GM19238 (cell line): ENCODE measurements around the gene ACTR1B.
"Not testable (repeated sequence)": the region's sequence is repeated elsewhere in the genome, so short reads cannot be mapped to it uniquely, and the experiment has no call there.

Experiments used
- DNase-seq: peaks from one replicate; pipeline ENCODE4 v3.0.0; 2011; ENCODE audit warnings: low spot score; ENCODE audit not compliant: insufficient read length

ACTR1B gene

DNA sequence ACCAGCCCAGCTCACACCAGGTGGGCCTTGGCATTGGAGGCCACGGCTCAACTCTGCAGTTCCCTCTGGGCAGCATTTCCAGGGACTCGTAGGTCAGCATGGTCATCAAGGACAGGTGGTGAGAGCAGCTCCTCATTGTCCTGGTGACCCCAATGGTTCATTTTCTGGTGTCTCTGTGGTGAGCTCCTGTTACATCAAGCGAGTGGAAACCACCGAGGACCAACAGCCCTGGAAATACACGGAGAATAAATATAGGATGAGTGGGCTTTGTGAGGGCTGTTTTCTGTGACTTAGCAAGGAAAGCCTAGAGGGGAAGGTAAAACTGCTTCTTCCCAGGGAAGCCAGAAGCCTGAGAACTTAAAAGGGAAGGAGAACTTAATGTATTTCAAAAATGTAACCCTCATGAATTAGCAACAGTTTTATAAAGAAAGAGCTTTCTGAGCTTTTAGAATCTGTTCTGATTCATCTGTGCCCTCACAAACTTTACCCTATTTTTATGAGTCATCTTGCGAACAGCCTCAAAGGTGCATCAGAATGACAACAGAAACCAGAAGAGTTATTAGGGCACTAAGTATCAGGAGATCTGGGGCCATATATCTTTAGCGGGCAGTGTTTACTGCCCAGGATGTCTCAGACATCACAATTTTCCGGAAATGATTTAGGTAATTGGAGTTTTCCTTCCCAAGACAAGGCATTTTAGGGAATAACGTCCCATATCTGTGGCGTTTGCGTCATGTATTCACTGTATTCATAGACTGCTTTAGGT is 24.4 kb upstream of the ACTR1B start:
- no peak for DNase-seq

DNA sequence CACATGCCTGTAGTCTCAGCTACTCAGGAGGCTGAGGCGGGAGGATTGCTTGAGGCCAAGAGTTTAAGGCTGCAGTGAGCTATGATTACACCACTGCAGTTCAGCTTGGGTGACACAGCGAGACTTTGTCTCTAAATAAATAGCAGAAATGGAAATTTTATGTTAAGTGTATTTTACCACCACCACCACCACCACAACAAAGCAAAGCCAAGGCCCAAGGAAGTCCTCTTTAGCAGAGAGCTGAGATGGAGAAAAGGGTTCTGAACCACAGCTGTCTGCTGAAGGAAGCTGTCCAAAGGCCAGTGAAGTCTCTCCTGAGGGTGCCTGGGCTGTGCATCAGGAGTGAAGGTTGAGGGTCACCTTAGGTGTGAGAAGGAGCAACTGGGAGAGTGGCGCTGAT is 23.4 kb upstream of the ACTR1B start:
- DNase-seq = not testable (repeated sequence)

DNA sequence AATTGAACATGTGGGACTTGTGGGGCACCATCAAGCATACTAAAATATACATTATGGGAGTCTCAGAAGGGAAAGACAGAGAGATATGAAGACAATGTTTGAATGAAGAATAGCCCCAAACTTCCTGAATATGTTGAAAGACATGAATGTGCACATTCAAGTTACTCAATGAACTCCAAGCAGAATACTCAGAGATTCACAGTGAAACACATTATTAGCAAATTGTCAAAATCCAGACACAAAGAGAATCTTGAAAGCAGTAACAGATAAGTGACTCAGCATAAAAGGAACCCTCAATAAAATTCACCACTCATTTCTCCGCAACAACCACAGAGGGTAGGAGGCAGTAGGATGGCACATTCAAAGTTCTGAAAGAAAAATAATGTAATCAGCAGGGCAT is 14.5 kb upstream of the ACTR1B start:
- no peak for DNase-seq

DNA sequence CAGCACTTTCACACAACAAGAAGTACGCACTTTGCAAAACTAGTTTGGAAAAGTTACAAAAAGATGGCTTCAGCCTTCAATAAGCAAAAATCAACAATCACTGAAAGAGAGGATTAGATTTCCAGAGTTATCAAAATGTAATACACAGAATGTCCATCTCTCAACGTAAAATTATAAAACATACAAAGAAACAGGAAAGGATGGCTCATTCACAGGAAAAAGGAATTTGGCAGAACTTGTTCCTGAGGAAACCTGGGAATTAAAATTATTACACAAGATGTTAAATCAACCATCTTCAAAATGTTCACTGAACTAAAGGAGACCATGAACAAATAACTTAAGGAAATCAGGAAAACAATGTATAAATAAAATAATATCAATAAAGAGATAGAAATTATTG is 13.6 kb upstream of the ACTR1B start:
- no peak for DNase-seq

DNA sequence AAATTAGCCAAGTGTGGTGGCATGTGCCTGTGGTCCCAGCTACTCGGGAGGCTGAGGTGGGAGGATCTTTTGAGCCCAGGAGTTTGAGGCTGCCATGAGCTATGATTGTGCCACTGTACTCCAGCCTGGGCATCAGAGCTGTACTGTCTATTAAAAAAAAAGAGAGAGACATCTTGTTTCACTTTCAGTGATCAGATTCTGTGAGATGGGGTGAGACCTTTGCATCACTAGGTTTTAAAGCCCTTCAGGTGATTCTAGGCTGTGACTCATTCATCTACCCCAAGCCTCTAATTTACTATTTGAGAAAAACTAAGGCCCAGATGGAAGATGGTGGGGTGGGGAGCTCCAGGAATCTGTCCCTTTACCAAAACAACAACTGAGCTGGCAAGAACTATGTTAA is 12.8 kb upstream of the ACTR1B start:
- DNase-seq = no peak

DNA sequence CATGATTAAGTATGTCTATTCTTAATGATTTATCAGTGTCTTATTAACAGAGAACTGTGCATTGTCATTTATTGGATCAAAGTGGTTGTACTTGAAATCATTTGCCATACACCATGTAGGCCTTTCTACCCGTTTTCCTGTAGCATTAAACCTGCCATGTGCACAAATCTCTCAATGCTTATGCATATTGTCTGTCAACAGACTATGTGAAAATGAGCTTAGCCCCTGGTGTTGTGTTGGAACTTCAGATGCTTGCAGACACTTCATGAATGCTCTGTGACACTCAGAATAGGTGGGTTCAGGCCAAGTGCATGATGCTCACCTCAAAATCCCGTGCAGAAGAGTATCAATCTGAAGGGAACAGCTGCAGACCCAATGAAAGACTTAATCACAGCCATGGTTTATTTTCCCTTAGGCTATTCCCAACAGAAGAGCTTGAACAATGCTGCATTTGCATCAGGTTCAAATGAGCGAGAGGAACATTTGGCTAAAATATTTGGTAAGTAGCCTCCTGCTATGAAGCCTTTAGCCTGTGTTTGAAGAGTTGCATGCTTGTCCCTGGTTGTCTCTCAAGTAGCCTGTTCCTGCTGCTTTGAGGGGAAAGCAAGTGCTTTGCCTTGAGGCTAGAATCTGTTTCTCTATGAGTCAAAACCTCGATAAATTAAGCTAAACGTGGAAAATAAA is 11.7 kb upstream of the ACTR1B start:
- no peak for DNase-seq

DNA sequence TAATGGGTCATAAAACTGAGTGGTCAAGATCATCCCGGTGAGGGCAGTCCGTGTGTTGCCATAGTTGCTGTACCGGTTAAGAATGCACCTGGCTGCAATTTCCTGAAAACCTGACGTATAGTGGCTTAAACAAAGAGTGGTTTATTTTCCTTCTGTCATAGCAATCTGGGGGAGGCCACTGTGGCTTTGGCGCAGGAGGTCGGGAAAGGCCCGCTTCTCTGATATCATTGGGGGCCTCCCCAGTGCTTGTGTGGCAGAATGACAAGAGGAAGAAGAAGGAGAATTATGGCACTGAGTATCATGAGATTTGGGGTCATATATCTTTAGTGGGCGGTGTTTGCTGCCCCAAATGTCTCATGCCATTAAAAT is 10.1 kb upstream of the ACTR1B start:
- DNase-seq = no peak

DNA sequence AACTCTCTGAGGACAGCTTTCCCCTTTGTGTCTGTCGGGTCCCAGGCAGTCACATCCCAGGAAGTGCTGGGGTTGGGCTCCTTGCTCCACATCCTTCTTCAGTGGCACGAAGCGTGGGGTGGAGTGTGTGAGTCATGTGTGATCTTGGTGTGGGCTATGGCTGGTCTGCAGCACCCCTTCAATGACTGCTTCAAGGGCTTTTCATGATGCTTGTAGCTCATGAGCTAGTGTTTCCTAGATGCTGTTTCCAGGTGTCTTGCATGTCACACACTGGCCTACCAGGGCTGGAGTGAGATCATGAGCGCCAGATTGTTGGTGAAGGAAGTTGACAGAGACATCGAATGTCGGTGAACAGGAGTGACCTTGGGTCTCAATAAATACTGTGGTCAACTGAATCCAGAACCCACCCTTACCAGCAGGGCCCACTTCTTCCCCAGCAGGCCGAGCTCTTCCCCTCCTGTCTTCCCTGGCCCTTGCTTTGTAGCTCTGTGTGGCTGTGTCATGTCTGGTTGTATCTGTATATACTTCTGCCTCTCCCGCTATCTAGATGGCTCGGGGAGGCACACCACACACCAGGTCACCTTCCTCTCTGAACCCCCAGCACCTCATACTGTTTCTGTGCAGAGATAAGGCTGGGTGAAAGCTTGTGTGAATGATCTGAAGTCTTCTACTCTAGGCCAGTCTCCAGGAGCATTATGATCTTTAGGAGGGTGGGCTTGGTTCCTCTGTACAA is 9.5 kb upstream of the ACTR1B start:
- DNase-seq = no peak

DNA sequence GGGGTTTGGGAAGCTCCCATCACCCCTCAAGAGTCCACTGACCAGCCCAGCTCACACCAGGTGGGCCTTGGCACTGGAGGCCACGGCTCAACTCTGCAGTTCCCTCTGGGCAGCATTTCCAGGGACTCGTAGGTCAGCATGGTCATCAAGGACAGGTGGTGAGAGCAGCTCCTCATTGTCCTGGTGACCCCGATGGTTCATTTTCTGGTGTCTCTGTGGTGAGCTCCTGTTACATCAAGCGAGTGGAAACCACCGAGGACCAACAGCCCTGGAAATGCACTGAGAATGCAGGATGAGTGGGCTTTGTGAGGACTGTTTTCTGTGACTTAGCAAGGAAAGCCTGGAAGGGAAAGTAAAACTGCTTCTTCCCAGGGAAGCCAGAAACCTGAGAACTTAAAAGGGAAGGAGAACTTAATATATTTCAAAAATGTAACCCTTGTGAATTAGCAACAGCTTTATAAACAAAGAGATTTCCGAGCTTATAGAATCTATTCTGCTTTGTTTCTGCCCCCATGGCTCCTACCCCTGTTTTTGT is 8.8 kb upstream of the ACTR1B start:
- not testable (repeated sequence) for DNase-seq

DNA sequence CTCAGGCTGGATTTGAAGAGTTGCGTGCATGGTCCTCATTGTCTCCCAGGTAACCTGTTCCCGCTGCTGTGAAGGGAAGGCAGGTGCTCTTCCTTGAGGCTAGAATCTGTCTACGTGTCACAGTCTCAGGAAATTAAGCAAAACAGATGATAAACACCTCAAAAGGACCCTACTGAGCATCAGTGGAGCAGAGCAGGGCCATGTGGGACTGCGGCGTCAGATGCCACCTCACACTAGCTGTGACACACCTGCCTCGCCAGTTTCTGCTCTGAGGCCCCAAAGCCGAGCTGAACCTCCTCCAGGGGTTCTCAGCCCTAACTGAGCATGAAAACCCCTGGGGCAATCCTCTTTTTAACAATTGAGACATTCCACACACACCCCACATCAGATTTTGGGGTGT is 7.7 kb upstream of the ACTR1B start:
- no peak for DNase-seq

DNA sequence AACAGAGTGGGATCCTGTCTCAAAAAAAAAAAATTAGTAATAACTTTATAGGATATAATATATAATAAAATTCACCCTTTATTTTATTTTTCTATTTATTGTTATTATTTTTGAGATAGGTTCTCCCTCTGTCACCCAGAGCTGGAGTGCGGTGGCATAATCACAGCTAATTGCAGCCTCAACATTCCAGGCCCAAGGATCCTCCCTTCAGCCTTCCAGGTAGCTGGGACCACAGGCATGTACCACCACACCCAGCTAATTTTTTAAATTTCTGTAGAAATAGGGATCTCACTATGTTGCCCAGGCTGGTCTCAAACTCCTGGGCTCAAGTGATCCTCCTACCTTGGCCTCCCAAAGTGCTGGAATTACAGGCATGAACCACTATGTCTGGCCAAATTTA is 6.6 kb upstream of the ACTR1B start:
- no peak for DNase-seq

DNA sequence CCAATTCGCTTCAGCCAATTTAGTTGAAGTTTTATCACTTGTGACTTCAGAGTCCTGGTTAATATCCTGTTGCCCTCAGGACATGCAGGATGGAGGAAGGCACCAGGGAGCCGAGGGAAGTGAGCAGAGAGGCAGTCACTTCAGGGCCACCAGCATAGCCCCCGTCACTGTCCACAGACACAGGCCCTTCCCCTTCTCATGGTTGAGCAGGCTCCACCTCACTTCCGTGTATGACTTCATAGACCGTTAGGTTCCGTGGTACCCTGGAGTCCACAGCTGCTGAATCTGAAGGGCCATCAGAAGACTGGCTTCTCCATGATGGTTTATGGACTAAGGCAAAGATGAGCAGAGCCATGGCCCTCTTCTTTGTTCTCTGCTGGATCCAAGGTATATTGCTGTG is 5.6 kb upstream of the ACTR1B start, which contains the start of gene C2orf92:
TSS of gene C2orf92 (plus strand) at position 266 of the 400 bp plus-strand sequence. CDS start at position 342, 76 bp downstream.
- no peak for DNase-seq

DNA sequence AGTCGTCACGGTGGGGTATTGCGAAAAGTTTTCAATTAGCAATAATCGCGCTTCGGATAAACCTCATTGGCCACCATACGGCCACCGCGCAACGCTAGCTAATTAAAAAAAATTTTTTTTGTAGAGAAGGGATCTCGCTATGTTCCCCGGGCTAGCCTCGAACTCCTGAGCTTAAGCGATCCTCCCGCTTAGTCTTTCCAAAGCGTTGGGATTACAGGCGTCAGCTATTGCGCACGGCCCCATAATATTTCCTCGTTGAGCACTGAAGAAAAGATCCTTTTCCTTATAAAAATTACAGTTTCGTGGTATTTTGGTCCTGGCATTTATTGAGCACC is 759 bp upstream of the ACTR1B start:
- no peak for DNase-seq

DNA sequence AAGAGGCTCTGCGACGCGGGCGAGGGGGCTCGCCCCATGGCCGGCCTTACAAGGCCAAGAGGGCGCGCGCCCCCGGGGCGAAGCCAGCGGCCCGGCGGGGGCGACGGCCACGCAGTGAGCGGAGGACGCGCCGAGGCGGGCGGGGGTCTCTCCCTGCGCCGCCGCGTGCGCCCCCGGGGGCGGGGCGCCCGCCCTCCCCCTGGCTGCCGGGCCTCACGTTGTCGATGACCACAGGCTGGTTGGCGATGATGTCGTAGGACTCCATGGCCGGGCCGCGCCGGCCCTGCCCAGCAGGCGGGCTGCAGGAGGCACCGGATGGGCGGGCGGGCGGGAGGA is 250 bp downstream of the ACTR1B start:
- DNase-seq = no peak

DNA sequence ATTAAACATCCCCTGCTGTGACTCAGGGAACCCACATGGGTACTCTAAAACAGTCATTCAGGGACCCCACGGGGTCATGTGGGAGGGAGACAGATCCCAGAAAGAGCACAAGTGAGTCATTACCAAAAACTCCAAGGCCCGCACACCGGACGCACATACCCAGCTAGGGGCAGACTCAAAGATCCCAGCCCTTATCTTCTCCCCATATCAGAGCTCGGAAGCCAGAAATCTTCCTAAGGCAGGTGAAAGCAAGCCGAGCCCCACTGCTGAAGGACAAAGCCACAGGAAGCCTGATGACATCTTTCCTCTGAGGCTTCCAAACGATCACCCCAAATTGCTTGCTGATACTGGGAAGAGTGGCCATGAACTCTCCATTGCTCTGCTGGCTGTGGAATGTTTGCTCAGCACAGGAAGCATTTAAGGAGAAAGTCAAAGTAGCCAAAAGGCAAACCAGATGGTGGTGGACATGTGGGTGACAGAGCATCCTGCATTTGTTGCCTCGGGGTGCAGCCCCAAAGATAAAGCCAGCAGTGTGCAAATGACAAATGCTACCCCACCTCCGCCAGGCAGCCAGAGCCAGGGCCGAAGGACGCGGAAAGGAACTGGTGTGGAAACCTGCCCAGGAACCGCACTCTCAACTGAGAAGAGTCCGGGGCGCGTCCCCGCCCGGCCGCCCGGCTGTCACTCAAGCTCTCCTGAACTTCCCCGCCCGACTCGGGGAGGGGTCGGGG is 784 bp downstream of the ACTR1B start:
- peak; percentile 77 for DNase-seq

DNA sequence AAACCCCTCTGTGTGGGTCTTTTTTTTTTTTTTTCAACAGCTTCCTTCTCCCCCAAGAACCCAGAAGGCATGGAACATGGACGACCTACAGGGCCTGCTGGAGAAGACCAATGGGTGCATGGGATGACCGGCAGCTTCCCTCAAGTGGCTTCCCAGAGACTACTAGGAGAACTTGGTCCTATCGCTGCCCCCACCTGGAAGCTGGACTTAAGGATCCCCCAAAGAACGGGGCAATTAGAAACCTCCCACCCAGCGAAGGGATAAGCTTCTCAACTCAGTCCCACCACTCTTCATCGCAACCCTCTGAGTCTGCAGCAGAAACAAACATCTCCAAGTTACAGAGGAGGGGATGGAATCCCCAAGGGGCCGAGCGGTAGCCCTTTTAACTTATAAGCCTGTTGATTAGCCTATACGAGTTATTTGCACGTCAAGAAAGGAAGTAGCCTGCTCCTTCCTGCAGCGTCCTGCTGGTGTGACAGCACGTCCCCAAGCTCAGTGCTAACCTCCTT is 1.4 kb downstream of the ACTR1B start:
- DNase-seq = no peak

DNA sequence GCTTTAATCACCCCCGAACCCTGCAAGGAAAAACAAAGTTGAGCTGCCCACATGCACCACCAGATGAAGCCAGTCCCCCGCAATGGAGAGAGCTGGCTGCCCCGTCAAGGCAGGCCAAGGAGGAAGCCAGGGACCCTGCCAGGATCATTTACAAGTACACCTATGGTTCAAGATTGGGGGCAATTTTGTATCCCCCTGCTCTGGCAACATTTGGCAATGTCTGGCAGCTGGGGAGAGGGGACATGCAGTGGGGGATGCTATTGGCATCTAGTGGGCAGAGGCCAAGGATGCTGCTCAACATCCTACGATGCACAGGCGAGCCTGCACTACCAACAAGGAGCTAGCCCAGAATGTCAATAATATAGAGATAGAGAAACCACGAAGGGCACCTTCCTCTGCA is 1.9 kb downstream of the ACTR1B start:
- DNase-seq = no peak

DNA sequence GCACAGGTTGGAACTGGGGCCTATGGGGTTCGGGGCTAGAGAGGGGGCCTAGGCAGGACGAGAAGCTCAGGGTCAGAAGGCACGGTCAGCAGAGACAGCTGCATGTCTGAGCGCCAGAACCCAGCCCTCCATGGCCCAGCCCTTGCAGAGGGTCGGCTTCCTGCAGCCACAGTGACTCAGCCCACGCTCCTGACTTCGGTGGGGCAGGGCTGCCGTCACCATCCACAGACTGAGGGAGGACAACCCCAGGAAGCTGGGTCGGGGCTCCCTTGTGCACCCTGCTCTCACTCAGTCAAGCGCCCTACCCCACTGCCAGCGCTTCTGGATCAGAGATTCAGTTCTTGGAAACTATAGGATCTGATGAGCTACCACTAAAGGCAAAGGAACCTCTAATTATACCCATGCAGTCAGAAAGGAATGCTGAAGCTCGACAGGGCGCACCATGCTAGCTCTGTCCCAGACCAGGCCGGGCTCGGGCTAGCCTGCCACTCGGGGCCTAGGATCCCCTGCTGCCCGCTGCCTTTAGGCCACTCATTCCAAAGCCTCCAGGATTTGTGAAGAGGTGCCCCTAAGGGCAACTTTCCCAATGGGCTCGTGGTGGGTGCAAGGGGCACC is 3.0 kb downstream of the ACTR1B start:
- DNase-seq = no peak

DNA sequence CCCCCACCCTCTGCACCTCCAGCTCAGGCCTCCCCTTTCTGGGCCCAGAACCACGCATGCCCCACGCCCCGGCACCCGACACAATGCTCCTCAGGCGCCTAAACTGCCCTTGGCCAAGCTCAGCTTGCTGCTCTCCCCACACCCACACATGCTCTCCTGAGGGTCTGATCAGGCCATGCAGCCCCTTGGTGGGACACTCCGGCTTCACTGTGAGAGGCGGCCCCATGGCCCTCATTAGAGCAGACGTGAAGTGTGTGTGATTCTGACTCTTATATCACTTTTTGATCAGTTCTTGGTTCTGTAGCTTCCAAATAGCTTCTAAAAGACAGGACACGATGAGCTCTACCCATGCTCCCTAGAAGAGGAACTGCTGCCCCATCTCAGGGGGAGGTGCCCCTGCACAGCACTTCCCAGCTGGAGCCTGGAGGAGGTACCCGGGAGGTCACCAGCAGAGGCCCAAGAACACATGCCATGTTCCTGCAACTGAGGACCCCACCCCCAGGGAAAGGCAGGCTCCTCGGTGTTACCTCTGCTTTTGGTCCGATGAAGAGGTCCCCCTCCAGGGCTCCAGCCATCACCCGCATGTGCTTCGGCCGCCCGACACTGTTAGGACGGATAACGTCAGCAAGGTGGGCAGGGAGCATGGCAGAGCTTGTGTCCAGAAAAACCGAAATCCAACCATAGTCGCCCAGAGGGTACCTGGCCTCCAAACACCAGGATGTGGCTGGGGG is 3.6 kb downstream of the ACTR1B start:
- DNase-seq = no peak

DNA sequence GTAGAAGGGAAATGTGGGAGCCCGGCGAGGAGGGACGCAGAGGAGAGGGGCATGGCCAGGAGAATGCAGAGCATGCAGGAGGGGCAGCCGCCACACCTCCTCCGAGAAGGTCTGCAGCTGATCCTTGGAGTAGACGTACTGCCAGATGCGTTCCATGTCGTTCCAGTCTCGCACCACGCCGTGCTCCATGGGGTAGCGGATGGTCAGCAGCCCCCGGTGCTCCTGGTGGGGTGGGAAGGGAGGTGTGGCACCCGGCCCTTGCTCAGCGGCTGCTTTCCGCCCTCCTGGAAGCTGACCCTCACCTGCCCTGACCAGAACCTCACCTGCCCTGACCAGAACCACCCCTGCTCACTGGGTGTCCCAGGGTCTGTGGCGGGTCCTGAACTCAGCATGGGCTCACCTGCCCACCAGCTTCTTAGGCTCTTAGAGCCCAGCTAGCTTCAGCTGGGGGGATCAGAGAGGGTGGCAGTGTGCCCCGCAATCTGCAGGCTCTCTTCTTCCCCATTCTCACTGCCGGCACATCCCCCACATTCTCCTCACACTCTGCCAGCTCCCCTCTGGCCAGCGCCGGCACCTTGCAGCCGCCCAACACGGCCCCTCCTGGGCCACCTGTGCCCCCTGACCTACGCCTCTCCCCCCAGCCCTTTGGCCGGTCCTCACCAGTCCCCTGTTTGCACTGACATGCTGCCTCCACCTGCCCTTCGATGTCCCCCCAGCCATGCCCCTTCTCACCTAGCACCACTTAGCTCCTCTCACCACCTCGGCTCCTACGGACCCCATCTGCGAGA is 4.4 kb downstream of the ACTR1B start:
- no peak for DNase-seq
